ENCODE measurements around the gene SCTR. TPM values are rescaled to one million over a fixed set of nuclear protein-coding genes. Genes with fewer than 3 reads are reported as not detected.

Gene SCTR
- total and polyA plus RNA-seq, 7 experiments from 2014 or later = not detected

DNA sequence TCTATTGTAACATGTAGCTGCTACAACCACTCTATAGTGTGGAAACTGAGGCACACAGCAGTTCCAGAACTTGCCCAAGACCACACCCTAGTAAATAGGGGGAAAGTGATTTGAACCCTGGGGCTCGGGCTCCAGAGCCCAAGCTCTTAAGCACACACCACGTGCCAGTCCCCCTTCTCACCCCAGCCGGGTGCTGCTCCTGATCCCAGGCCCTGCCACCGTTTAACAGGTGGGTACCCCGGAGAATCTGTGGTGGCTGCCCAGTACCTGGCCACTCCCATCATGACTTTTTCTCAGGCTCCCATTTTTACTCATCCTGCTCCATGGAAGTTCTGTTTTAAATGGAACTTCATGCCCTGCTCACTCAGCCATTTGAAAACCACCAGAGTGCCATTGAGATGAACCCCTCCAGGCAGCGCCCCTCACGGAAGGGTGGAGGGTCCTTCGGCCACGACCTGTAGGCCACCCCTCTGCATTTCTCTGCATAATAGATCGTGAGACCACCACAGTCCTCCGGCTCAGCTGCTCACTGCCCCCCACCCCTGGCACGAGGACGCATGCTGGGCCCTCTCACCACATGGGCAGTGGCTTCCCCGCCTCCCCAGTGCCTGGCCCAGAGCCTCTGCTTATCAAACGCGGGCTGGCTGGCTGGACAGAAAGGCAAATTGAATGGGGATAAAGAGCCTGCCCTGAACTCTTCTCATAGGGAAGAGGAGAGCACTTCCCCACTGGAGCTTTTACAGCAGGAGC is 50.5 kb downstream of the SCTR start:
- no peak overlapping the region for H3K27ac Mint-ChIP-seq
- DNase-seq = no peak
- H3K4me1 ChIP-seq (ENCODE audit: control insufficient read depth in 2 of 2, insufficient read depth in 2 of 2, low read length in 2 of 2) = no peaks in the 10 kb centered on the region
- H3K4me3 Mint-ChIP-seq = no peak overlapping the region
- no peaks in the 10 kb centered on the region for H3K9me3 Mint-ChIP-seq
- H3K27ac ChIP-seq (ENCODE audit: low read depth, low read length) = no peak overlapping the region
- no peaks in the 10 kb centered on the region for H3K27me3 ChIP-seq (ENCODE audit: control insufficient read depth in 2 of 2, insufficient read depth in 2 of 2, low read length in 2 of 2)
- H3K36me3 Mint-ChIP-seq = no peaks in the 10 kb centered on the region
- ATAC-seq = no peak
- POLR2A ChIA-PET = no interaction called here
- intact Hi-C loops (cut with micrococcal nuclease) = no loop called here
- H3K27me3 Mint-ChIP-seq = peaks cover 0 to 22% (median 9%) of the 10 kb centered on the region in 5 donors
- H3K4me1 Mint-ChIP-seq = peaks cover 0 to 2% (median 0%) of the 10 kb centered on the region in 7 donors
- no peaks in the 10 kb centered on the region for H3K9me3 ChIP-seq (ENCODE audit: control insufficient read depth in 2 of 3, low read length in 3 of 3)
- CTCF ChIA-PET = no interaction called here
- H3K36me3 ChIP-seq (ENCODE audit: control insufficient read depth in 2 of 3, insufficient read depth in 3 of 3, low read length in 3 of 3) = no peaks in the 10 kb centered on the region
- no peak overlapping the region for H3K4me3 ChIP-seq (ENCODE audit: low read length)

DNA sequence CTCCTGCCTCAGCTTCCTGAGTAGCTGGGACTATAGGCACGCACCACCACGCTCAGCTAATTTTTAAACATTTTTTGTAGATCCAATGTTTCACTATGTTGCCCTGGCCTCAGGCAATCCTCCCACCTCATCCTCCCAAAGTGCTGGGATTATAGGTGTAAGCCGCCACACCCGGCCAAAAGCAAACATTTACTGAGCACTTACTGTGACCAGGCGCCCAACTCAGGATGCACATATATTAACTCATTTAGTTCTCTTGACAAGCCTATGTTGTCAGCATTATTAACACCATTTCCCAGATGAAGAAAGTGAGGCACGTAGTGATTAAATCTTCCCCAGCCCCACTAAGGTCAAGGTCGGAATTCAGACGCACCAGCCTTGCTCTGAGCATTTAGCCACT is 51.5 kb downstream of the SCTR start:
- H3K27ac ChIP-seq (ENCODE audit: low read depth, low read length) = no peak overlapping the region
- no peaks in the 10 kb centered on the region for H3K9me3 Mint-ChIP-seq
- H3K27me3 ChIP-seq (ENCODE audit: control insufficient read depth in 2 of 2, insufficient read depth in 2 of 2, low read length in 2 of 2) = no peaks in the 10 kb centered on the region
- H3K4me3 Mint-ChIP-seq = no peak overlapping the region
- POLR2A ChIA-PET = no interaction called here
- no peaks in the 10 kb centered on the region for H3K4me1 ChIP-seq (ENCODE audit: control insufficient read depth in 2 of 2, insufficient read depth in 2 of 2, low read length in 2 of 2)
- ATAC-seq (no peak), DNase-seq (no peak)
- no peaks in the 10 kb centered on the region for H3K36me3 ChIP-seq (ENCODE audit: control insufficient read depth in 2 of 3, insufficient read depth in 3 of 3, low read length in 3 of 3)
- no peaks in the 10 kb centered on the region for H3K36me3 Mint-ChIP-seq
- H3K4me3 ChIP-seq (ENCODE audit: low read length) = no peak overlapping the region
- H3K9me3 ChIP-seq (ENCODE audit: control insufficient read depth in 2 of 3, low read length in 3 of 3) = no peaks in the 10 kb centered on the region
- CTCF ChIA-PET = no interaction called here
- intact Hi-C loops (cut with micrococcal nuclease) = no loop called here
- no peak overlapping the region for H3K27ac Mint-ChIP-seq
- H3K4me1 Mint-ChIP-seq = peaks cover 0 to 2% (median 0%) of the 10 kb centered on the region in 7 donors
- H3K27me3 Mint-ChIP-seq = peaks cover 0 to 20% (median 12%) of the 10 kb centered on the region in 5 donors

GRCh38 chr2:119469661-119470297 is 54.5 kb downstream of the SCTR start:
- no peak for ATAC-seq
- CTCF ChIA-PET = no interaction called here
- H3K36me3 ChIP-seq (ENCODE audit: control insufficient read depth in 2 of 3, insufficient read depth in 3 of 3, low read length in 3 of 3) = no peaks in the 10 kb centered on the region
- intact Hi-C loops (cut with micrococcal nuclease) = no loop called here
- DNase-seq = no peak
- H3K4me3 ChIP-seq (ENCODE audit: low read length) = no peak overlapping the region
- H3K4me1 ChIP-seq (ENCODE audit: control insufficient read depth in 2 of 2, insufficient read depth in 2 of 2, low read length in 2 of 2) = no peaks in the 10 kb centered on the region
- H3K9me3 Mint-ChIP-seq = no peaks in the 10 kb centered on the region
- peaks cover 2 to 11% (median 6%) of the 10 kb centered on the region in 5 donors for H3K27me3 Mint-ChIP-seq
- H3K9me3 ChIP-seq (ENCODE audit: control insufficient read depth in 2 of 3, low read length in 3 of 3) = no peaks in the 10 kb centered on the region
- no peaks in the 10 kb centered on the region for H3K36me3 Mint-ChIP-seq
- POLR2A ChIA-PET = no interaction called here
- no peaks in the 10 kb centered on the region for H3K27me3 ChIP-seq (ENCODE audit: control insufficient read depth in 2 of 2, insufficient read depth in 2 of 2, low read length in 2 of 2)
- no peak overlapping the region for H3K27ac ChIP-seq (ENCODE audit: low read depth, low read length)
- no peaks in the 10 kb centered on the region for H3K4me1 Mint-ChIP-seq
- no peak overlapping the region for H3K4me3 Mint-ChIP-seq
- no peak overlapping the region for H3K27ac Mint-ChIP-seq

GRCh38 chr2:119469131-119469530 is 55.2 kb downstream of the SCTR start:
- no peaks in the 10 kb centered on the region for H3K4me1 Mint-ChIP-seq
- Histone ChIP-seq H3K27ac (ENCODE audit: low read depth, low read length) (no peak overlapping the region), H3K36me3 (ENCODE audit: control insufficient read depth in 2 of 3, insufficient read depth in 3 of 3, low read length in 3 of 3) (no peaks in the 10 kb centered on the region), H3K4me3 (ENCODE audit: low read length) (no peak overlapping the region), H3K9me3 (ENCODE audit: control insufficient read depth in 2 of 3, low read length in 3 of 3) (no peaks in the 10 kb centered on the region), H3K4me1 (ENCODE audit: control insufficient read depth in 2 of 2, insufficient read depth in 2 of 2, low read length in 2 of 2) (no peaks in the 10 kb centered on the region), H3K27me3 (ENCODE audit: control insufficient read depth in 2 of 2, insufficient read depth in 2 of 2, low read length in 2 of 2) (no peaks in the 10 kb centered on the region)
- no peak overlapping the region for H3K27ac Mint-ChIP-seq
- ChIA-PET CTCF (no interaction called here), POLR2A (no interaction called here)
- no peaks in the 10 kb centered on the region for H3K9me3 Mint-ChIP-seq
- ATAC-seq (no peak), DNase-seq (no peak)
- H3K4me3 Mint-ChIP-seq = no peak overlapping the region
- H3K27me3 Mint-ChIP-seq = peaks cover 2 to 11% (median 6%) of the 10 kb centered on the region in 5 donors
- intact Hi-C loops (cut with micrococcal nuclease) = no loop called here
- H3K36me3 Mint-ChIP-seq = no peaks in the 10 kb centered on the region

- Mint-ChIP-seq H3K4me1 (no peaks in the 10 kb centered on the region), H3K4me3 (no peak overlapping the region), H3K27ac (no peak overlapping the region), H3K9me3 (no peaks in the 10 kb centered on the region), H3K27me3 (peaks cover 2 to 11% (median 6%) of the 10 kb centered on the region in 5 donors), H3K36me3 (no peaks in the 10 kb centered on the region)
- ATAC-seq = no peak
- intact Hi-C loops (cut with micrococcal nuclease) = no loop called here
- H3K27ac ChIP-seq (ENCODE audit: low read depth, low read length) = no peak overlapping the region
- no peaks in the 10 kb centered on the region for H3K27me3 ChIP-seq (ENCODE audit: control insufficient read depth in 2 of 2, insufficient read depth in 2 of 2, low read length in 2 of 2)
- H3K4me3 ChIP-seq (ENCODE audit: low read length) = no peak overlapping the region
- no peaks in the 10 kb centered on the region for H3K36me3 ChIP-seq (ENCODE audit: control insufficient read depth in 2 of 3, insufficient read depth in 3 of 3, low read length in 3 of 3)
- H3K4me1 ChIP-seq (ENCODE audit: control insufficient read depth in 2 of 2, insufficient read depth in 2 of 2, low read length in 2 of 2) = no peaks in the 10 kb centered on the region
- CTCF ChIA-PET = no interaction called here
- POLR2A ChIA-PET = no interaction called here
- no peak for DNase-seq
- H3K9me3 ChIP-seq (ENCODE audit: control insufficient read depth in 2 of 3, low read length in 3 of 3) = no peaks in the 10 kb centered on the region
These were observed 55.9 kb downstream of the SCTR start for GRCh38 chr2:119468154-119468955.

DNA sequence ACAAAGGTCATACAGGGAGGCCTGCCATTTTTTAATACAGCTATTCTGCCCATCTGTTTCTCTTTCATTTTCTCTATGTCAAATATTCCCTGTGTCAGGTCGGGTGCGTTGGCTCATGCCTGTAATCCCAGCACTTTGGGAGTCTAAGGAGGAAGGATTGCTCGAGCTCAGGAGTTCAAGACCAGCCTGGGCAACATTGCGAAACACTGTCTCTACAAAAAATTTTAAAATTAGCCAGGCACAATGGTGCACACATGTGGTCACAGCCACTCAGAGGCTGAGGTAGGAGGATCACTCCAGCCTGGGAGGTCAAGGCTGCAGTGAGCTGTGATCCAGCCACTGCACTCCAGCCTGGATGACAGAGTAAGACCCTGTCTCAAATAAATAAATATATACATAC is 57.9 kb downstream of the SCTR start:
- peak overlapping the region in 1 of 9 donors; percentile 17 for H3K27ac Mint-ChIP-seq
- no peak for DNase-seq
- Histone ChIP-seq H3K4me1 (ENCODE audit: control insufficient read depth in 2 of 2, insufficient read depth in 2 of 2, low read length in 2 of 2) (no peaks in the 10 kb centered on the region), H3K27me3 (ENCODE audit: control insufficient read depth in 2 of 2, insufficient read depth in 2 of 2, low read length in 2 of 2) (no peaks in the 10 kb centered on the region), H3K36me3 (ENCODE audit: control insufficient read depth in 2 of 3, insufficient read depth in 3 of 3, low read length in 3 of 3) (no peaks in the 10 kb centered on the region), H3K9me3 (ENCODE audit: control insufficient read depth in 2 of 3, low read length in 3 of 3) (no peaks in the 10 kb centered on the region), H3K27ac (ENCODE audit: low read depth, low read length) (no peak overlapping the region), H3K4me3 (ENCODE audit: low read length) (no peak overlapping the region)
- no peaks in the 10 kb centered on the region for H3K9me3 Mint-ChIP-seq
- ChIA-PET CTCF (interaction anchor here (1.0 kb wide), 1 partner anchor 586 kb away, joined by 3 read pairs; no protein-coding TSS in a partner anchor), POLR2A (no interaction called here)
- no peaks in the 10 kb centered on the region for H3K36me3 Mint-ChIP-seq
- intact Hi-C loops (cut with micrococcal nuclease) = no loop called here
- peaks cover 2 to 7% (median 6%) of the 10 kb centered on the region in 5 donors for H3K27me3 Mint-ChIP-seq
- no peak overlapping the region for H3K4me3 Mint-ChIP-seq
- ATAC-seq = no peak
- H3K4me1 Mint-ChIP-seq = no peaks in the 10 kb centered on the region

Data from naive thymus-derived CD4-positive, alpha-beta T cell (primary cell).